Endodermal cell (in vitro differentiated cells): ENCODE measurements around the gene EPN2. TPM values are rescaled to one million over a fixed set of nuclear protein-coding genes. Genes with fewer than 3 reads are reported as not detected.

ENCODE experiments used
- DNase-seq: peaks from one replicate; pipeline ENCODE4 v3.0.0-alpha.2; 2017
- H3K27ac ChIP-seq: 2 replicates; pipeline ENCODE4 v1.5.1; 2013; ENCODE audit warnings: mild to moderate bottlenecking, low read depth, low read length, moderate library complexity
- H3K27me3 ChIP-seq: 2 replicates; pipeline ENCODE4 v1.6.1; 2013; ENCODE audit warnings: mild to moderate bottlenecking, low read length, moderate library complexity; ENCODE audit not compliant: insufficient read depth, control insufficient read depth, poor library complexity, severe bottlenecking
- H3K36me3 ChIP-seq: 2 replicates; pipeline ENCODE4 v1.7.0; 2013; ENCODE audit warnings: mild to moderate bottlenecking, low read length, moderate library complexity; ENCODE audit not compliant: control insufficient read depth, insufficient read depth
- H3K4me1 ChIP-seq: one replicate; pipeline ENCODE4 v1.7.0; 2013; ENCODE audit warnings: low read length; ENCODE audit not compliant: control insufficient read depth, insufficient read depth
- H3K4me3 ChIP-seq: 2 replicates; pipeline ENCODE4 v1.5.1; 2013; ENCODE audit warnings: mild to moderate bottlenecking, low read length, moderate library complexity
- H3K9ac ChIP-seq: 2 replicates; pipeline ENCODE4 v1.6.1; 2013; ENCODE audit warnings: mild to moderate bottlenecking, low read length, moderate library complexity; ENCODE audit not compliant: poor library complexity, severe bottlenecking; ENCODE audit errors: extremely low read depth
- H3K9me3 ChIP-seq: 2 replicates; pipeline ENCODE4 v1.6.1; 2013; ENCODE audit warnings: mild to moderate bottlenecking, low read length, moderate library complexity; ENCODE audit not compliant: control insufficient read depth
- H3K27ac Mint-ChIP-seq: 2 replicates; pipeline ENCODE4 v1.8.0; 2020; ENCODE audit warnings: mixed read lengths
- H3K27me3 Mint-ChIP-seq: 2 replicates; pipeline ENCODE4 v1.8.0; 2021; ENCODE audit warnings: mild to moderate bottlenecking, mixed read lengths; ENCODE audit not compliant: insufficient read depth
- H3K36me3 Mint-ChIP-seq: 2 replicates; pipeline ENCODE4 v1.8.0; 2020; ENCODE audit warnings: low read depth, mixed read lengths
- H3K4me1 Mint-ChIP-seq: 2 replicates; pipeline ENCODE4 v1.8.0; 2020; ENCODE audit warnings: mixed read lengths
- H3K4me3 Mint-ChIP-seq: 2 replicates; pipeline ENCODE4 v1.8.0; 2020; ENCODE audit warnings: mild to moderate bottlenecking, moderate library complexity, mixed read lengths
- H3K9me3 Mint-ChIP-seq: 2 replicates; pipeline ENCODE4 v1.8.0; 2020; ENCODE audit warnings: mild to moderate bottlenecking, mixed read lengths
- CTCF ChIP-seq: fragments of 200-600 bp; sonication (generic); conservative IDR thresholded peaks from 2 replicates; pipeline ENCODE4 v1.5.0; 2021; ENCODE audit warnings: antibody characterized with exemption, mild to moderate bottlenecking
- WGBS, 2 experiments: methylation state at CpG; one replicate each; pipeline versions ENCODE4 v1.1.5 to v1.1.7; 2013; ENCODE audit warnings: missing lambda C conversion rate in 2 of 2, mixed read lengths in 1 of 2; ENCODE audit not compliant: insufficient coverage in 1 of 2, insufficient read length in 1 of 2; 5-methylcytosine and 5-hydroxymethylcytosine counted together
- total RNA-seq, 2 donors: library from RNA; stranded (reverse); fragmentation: NEBNext Ultra II Directional in 1 of 2; extraction: Animal tissue kit (Norgen Biotek cat#: 25700) in 1 of 2; gene quantifications; 2 replicates in 1 of 2; 3 replicates in 1 of 2; pipeline ENCODE4 v1.2.1, GENCODE V29; 2021

The EPN2 gene
- total RNA-seq, 2 donors from 2014 or later: 46.0 to 50.9 TPM

GRCh38 chr17:19331134-19331533 is 94.0 kb downstream of the EPN2 start:
- Mint-ChIP-seq H3K4me3 (no peak overlapping the region), H3K4me1 (peaks cover 4% of the 10 kb centered on the region), H3K36me3 (peaks cover 32% of the 10 kb centered on the region), H3K9me3 (peaks cover 4% of the 10 kb centered on the region), H3K27ac (no peak overlapping the region), H3K27me3 (no peaks in the 10 kb centered on the region)
- no peak overlapping the region for H3K4me3 ChIP-seq
- no peak overlapping the region for H3K9ac ChIP-seq
- H3K9me3 ChIP-seq: peaks cover under 1% of the 10 kb centered on the region
- 63 to 94% methylated on average over 4 of the region's 4 CpGs for WGBS, 2 experiments
- no peaks in the 10 kb centered on the region for H3K27me3 ChIP-seq
- H3K4me1 ChIP-seq: no peaks in the 10 kb centered on the region
- peaks cover 35% of the 10 kb centered on the region for H3K36me3 ChIP-seq
- DNase-seq: no peak
- TF ChIP-seq CTCF: no peak
- H3K27ac ChIP-seq: peak overlapping the region; percentile 79

- WGBS, 2 experiments: 91 to 94% methylated on average over 5 to 13 of the region's 13 CpGs
- H3K27ac Mint-ChIP-seq: no peak overlapping the region
These were observed 94.5 kb downstream of the EPN2 start for GRCh38 chr17:19331543-19332245.

GRCh38 chr17:19332371-19333131 is 95.4 kb downstream of the EPN2 start:
- Mint-ChIP-seq H3K9me3 (no peaks in the 10 kb centered on the region), H3K36me3 (peaks cover 20% of the 10 kb centered on the region), H3K4me1 (peaks cover 7% of the 10 kb centered on the region), H3K27ac (no peak overlapping the region), H3K4me3 (no peak overlapping the region), H3K27me3 (no peaks in the 10 kb centered on the region)
- no peak for DNase-seq
- no peak overlapping the region for H3K4me3 ChIP-seq
- no peak overlapping the region for H3K27ac ChIP-seq
- no peaks in the 10 kb centered on the region for H3K9me3 ChIP-seq
- WGBS, 2 experiments: 91 to 94% methylated on average over 4 to 6 of the region's 6 CpGs
- TF ChIP-seq CTCF: no peak
- peaks cover 34% of the 10 kb centered on the region for H3K36me3 ChIP-seq
- no peak overlapping the region for H3K9ac ChIP-seq
- H3K27me3 ChIP-seq: no peaks in the 10 kb centered on the region
- no peaks in the 10 kb centered on the region for H3K4me1 ChIP-seq

More at GRCh38 chr17:19331543-19332245, 94.5 kb downstream of the EPN2 start:
- Mint-ChIP-seq H3K4me3 (no peak overlapping the region), H3K36me3 (peaks cover 29% of the 10 kb centered on the region), H3K27me3 (no peaks in the 10 kb centered on the region), H3K4me1 (peaks cover 4% of the 10 kb centered on the region), H3K9me3 (peaks cover 1% of the 10 kb centered on the region)
- no peaks in the 10 kb centered on the region for H3K27me3 ChIP-seq
- DNase-seq: no peak
- TF ChIP-seq CTCF: no peak
- H3K9me3 ChIP-seq: no peaks in the 10 kb centered on the region
- H3K4me1 ChIP-seq: no peaks in the 10 kb centered on the region
- H3K36me3 ChIP-seq: peaks cover 34% of the 10 kb centered on the region
- H3K9ac ChIP-seq: no peak overlapping the region
- no peak overlapping the region for H3K4me3 ChIP-seq
- peak overlapping the region; percentile 67 for H3K27ac ChIP-seq
